ENCODE measurements around the gene EIF2S2. TPM values are rescaled to one million over a fixed set of nuclear protein-coding genes. Genes with fewer than 3 reads are reported as not detected.

EIF2S2 gene
- total RNA-seq, 1 donor from 2014 or later, result 99.8 TPM

DNA sequence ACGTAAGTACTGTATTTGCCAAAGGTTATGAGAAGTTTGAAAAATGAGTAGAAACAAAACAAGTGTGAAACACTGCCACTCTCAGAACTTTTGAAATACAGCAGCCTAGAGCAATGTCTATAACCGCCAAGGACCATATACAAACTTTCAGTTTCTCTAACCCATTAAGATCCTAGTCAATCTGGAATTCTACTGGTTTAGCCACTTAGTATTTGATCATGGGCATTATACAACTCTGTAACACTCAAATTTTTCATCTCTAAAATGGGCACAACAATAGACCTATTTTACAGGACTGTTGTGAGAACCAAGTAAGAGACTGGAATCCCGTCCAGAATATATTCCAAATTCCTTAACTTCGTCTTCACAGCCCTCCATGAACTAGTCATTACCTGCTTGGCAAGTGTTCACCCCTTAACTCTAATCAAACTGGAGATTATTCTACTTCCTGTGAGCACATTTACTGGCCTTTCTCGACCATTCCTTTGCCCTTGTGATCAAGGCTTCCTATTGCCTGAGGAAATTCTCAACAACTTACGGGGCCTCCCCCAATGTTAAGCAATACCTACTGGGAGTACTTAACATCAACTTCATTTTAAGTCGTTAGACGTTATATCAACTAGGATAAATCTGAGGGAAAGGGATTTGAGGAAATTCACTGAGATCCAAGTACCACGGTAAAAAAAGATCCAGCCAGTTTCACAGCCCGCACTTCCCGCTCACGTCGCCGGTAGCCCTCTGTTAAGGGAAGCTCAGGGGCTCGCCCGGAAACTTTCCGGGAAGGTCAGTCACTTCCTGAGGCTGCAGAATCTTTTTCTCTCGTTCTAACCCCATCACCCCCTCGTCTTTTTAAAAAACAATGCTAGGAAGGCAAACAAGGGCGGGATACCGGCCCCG, 1.1 kb downstream of the EIF2S2 start:
- intact Hi-C loops (cut with micrococcal nuclease), result loop anchor here (1.0 to 5.0 kb wide), 6 partner anchors 9 to 1904 kb away; partner anchors contain the start of genes ACTL10, E2F1, PLAGL2 and POFUT1
- peak overlapping the region; percentile 88 for H3K4me3 Mint-ChIP-seq
- H3K27me3 Mint-ChIP-seq (ENCODE audit: insufficient read depth), result peaks cover 1% of the 10 kb centered on the region
- no peak for DNase-seq (ENCODE audit: low spot score)
- H3K27ac Mint-ChIP-seq, result peak overlapping the region; percentile 89
- no peaks in the 10 kb centered on the region for H3K9me3 Mint-ChIP-seq
- peaks cover 56% of the 10 kb centered on the region for H3K4me1 Mint-ChIP-seq (ENCODE audit: low read depth)
- H3K36me3 Mint-ChIP-seq (ENCODE audit: low read depth), result peaks cover 37% of the 10 kb centered on the region

DNA sequence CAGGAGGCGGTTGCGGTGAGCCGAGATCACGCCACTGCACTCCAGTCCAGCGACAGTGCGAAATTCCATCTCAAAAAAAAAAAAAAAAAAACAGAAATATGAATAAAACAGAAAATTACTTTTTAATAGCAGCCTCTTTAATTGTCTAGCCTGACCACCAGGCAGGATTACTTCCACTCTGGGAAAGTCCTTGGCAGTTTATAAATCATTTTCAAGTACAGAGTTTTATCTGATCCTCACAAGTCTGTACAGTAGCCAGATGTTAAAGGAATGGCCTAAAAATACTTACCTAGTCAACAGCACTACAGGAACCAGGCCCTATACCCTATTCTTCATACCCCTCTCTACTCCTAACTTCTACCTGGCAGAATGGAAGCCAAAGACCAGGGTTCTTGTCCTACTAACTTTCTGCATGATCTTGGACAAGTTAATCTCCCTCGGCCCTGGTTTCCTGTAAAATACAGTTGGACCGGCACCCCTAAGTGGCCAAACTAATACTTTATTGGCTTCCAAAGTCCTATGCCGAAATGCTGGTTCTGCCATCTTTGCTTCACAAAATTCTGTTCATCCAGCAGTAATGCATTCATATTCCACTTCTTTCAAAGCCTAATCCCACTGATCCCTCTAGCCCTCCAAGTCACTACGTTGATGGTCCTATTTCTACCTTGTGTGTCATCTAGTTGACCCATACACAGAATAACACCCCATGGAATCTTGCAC, 1.9 kb downstream of the EIF2S2 start:
- Mint-ChIP-seq H3K9me3 (no peaks in the 10 kb centered on the region), H3K27me3 (ENCODE audit: insufficient read depth) (peaks cover 1% of the 10 kb centered on the region), H3K27ac (peak overlapping the region; percentile 89), H3K4me3 (peak overlapping the region; percentile 88), H3K4me1 (ENCODE audit: low read depth) (peaks cover 64% of the 10 kb centered on the region), H3K36me3 (ENCODE audit: low read depth) (peaks cover 43% of the 10 kb centered on the region)
- intact Hi-C loops (cut with micrococcal nuclease), result loop anchor here (1.0 to 5.0 kb wide), 6 partner anchors 8 to 1903 kb away; partner anchors contain the start of genes ACTL10, E2F1, PLAGL2 and POFUT1
- DNase-seq (ENCODE audit: low spot score), result no peak

GRCh38 chr20:34109442-34109841, 2.6 kb downstream of the EIF2S2 start:
- intact Hi-C loops (cut with micrococcal nuclease), result no loop called here
- peaks cover 1% of the 10 kb centered on the region for H3K27me3 Mint-ChIP-seq (ENCODE audit: insufficient read depth)
- peaks cover 71% of the 10 kb centered on the region for H3K4me1 Mint-ChIP-seq (ENCODE audit: low read depth)
- H3K4me3 Mint-ChIP-seq, result peak overlapping the region; percentile 54
- H3K27ac Mint-ChIP-seq, result no peak overlapping the region
- no peak for DNase-seq (ENCODE audit: low spot score)
- H3K36me3 Mint-ChIP-seq (ENCODE audit: low read depth), result peaks cover 50% of the 10 kb centered on the region
- no peaks in the 10 kb centered on the region for H3K9me3 Mint-ChIP-seq

- peak overlapping the region; percentile 67 for H3K27ac Mint-ChIP-seq
- intact Hi-C loops (cut with micrococcal nuclease), result no loop called here
- H3K4me1 Mint-ChIP-seq (ENCODE audit: low read depth), result peaks cover 79% of the 10 kb centered on the region
- no peak for DNase-seq (ENCODE audit: low spot score)
- H3K9me3 Mint-ChIP-seq, result no peaks in the 10 kb centered on the region
- peaks cover 56% of the 10 kb centered on the region for H3K36me3 Mint-ChIP-seq (ENCODE audit: low read depth)
- H3K4me3 Mint-ChIP-seq, result peak overlapping the region; percentile 59
- H3K27me3 Mint-ChIP-seq (ENCODE audit: insufficient read depth), result peaks cover 1% of the 10 kb centered on the region
Observed at GRCh38 chr20:34108616-34109174, 3.3 kb downstream of the EIF2S2 start.

DNA sequence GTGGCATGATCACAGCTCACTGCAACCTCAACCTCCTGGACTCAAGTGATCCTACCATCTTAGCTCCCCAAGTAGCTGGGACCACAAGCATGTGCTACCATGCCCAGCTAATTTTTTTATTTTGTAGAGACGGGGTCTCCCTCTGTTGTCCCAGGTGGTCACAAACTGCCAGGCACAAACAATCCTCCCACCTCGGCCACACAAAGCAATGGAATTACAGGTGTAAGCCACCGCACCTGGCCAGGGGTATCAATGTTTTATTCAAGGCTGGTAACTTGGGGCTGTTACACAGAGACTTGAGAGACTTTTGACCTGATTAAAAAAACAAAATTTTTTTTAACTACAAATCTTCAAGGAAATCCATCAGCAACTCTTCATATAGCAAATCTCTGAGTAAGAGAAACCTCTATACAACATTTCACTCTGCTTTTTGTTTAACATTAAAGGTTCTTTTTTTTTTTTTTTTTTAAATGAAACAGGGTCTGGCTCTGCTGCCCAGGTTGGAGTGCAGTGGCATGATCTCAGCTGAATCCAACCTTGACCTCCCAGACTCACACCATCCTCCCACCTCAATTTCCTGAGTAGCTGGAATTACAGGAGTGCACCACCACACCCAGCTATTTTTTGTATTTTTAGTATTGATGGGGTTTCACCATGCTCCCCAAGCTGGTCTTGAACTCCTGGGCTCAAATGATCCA, 5.9 kb downstream of the EIF2S2 start:
- Mint-ChIP-seq H3K4me1 (ENCODE audit: low read depth) (peaks cover 89% of the 10 kb centered on the region), H3K27ac (no peak overlapping the region), H3K4me3 (peak overlapping the region; percentile 3), H3K9me3 (no peaks in the 10 kb centered on the region), H3K27me3 (ENCODE audit: insufficient read depth) (no peaks in the 10 kb centered on the region), H3K36me3 (ENCODE audit: low read depth) (peaks cover 76% of the 10 kb centered on the region)
- intact Hi-C loops (cut with micrococcal nuclease), result no loop called here
- no peak for DNase-seq (ENCODE audit: low spot score)

GRCh38 chr20:34104059-34104458, 8.0 kb downstream of the EIF2S2 start:
- H3K4me1 Mint-ChIP-seq (ENCODE audit: low read depth), result peaks cover 70% of the 10 kb centered on the region
- no peak for DNase-seq (ENCODE audit: low spot score)
- no peaks in the 10 kb centered on the region for H3K27me3 Mint-ChIP-seq (ENCODE audit: insufficient read depth)
- intact Hi-C loops (cut with micrococcal nuclease), result no loop called here
- H3K9me3 Mint-ChIP-seq, result no peaks in the 10 kb centered on the region
- no peak overlapping the region for H3K4me3 Mint-ChIP-seq
- peaks cover 65% of the 10 kb centered on the region for H3K36me3 Mint-ChIP-seq (ENCODE audit: low read depth)
- peak overlapping the region; percentile 64 for H3K27ac Mint-ChIP-seq

DNA sequence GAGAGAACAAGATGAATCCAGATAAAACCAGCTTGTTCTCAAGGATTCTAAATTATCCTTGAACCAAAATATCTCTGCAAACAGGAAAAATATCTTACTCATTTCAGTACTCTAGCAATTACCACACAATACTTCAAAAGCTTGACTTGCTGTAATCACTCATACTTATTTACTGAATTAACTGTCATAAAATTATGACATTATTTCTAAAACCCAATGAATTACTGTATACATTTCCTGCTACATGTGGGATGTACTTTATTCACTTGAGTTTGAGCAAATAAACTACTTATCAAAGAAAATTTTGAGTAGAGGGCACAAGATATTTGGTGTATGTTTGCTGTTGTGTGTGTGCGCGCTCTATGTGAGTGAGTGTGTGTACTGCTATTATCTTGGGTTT, 9.7 kb downstream of the EIF2S2 start:
- peaks cover 53% of the 10 kb centered on the region for H3K4me1 Mint-ChIP-seq (ENCODE audit: low read depth)
- no peak for DNase-seq (ENCODE audit: low spot score)
- H3K36me3 Mint-ChIP-seq (ENCODE audit: low read depth), result peaks cover 56% of the 10 kb centered on the region
- no peaks in the 10 kb centered on the region for H3K27me3 Mint-ChIP-seq (ENCODE audit: insufficient read depth)
- H3K9me3 Mint-ChIP-seq, result no peaks in the 10 kb centered on the region
- intact Hi-C loops (cut with micrococcal nuclease), result loop anchor here (1.0 kb wide), 1 partner anchor 8 kb away; no protein-coding TSS in a partner anchor
- no peak overlapping the region for H3K4me3 Mint-ChIP-seq
- H3K27ac Mint-ChIP-seq, result peak overlapping the region; percentile 6

DNA sequence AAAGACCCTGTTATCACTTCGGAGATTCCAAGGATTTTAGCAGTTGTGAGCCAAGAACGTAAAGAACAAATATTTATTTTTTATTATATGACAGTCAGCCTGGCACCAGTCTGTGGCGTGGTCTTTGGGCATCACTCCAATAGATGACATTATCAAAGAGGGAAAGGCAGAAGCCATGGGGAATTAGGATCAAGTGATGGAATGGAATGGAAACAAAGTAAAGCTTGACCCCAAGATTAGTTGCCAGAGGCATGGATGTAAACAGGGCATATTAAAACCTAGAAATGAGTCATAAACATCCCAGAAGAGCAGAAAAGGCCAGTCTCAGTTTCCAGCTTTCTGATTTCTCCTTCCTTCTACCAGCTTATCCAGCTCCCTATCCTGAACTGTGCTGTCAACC, 11.5 kb downstream of the EIF2S2 start:
- no peak overlapping the region for H3K27ac Mint-ChIP-seq

GRCh38 chr20:34099675-34100074, 12.4 kb downstream of the EIF2S2 start:
- Mint-ChIP-seq H3K27ac (no peak overlapping the region), H3K4me3 (no peak overlapping the region), H3K27me3 (ENCODE audit: insufficient read depth) (no peaks in the 10 kb centered on the region), H3K36me3 (ENCODE audit: low read depth) (peaks cover 58% of the 10 kb centered on the region), H3K9me3 (no peaks in the 10 kb centered on the region), H3K4me1 (ENCODE audit: low read depth) (peaks cover 26% of the 10 kb centered on the region)
- DNase-seq (ENCODE audit: low spot score), result no peak
- intact Hi-C loops (cut with micrococcal nuclease), result no loop called here

More for the DNA sequence above, 11.5 kb downstream of the EIF2S2 start:
- H3K9me3 Mint-ChIP-seq, result no peaks in the 10 kb centered on the region
- no peak for DNase-seq (ENCODE audit: low spot score)
- H3K4me1 Mint-ChIP-seq (ENCODE audit: low read depth), result peaks cover 36% of the 10 kb centered on the region
- H3K36me3 Mint-ChIP-seq (ENCODE audit: low read depth), result peaks cover 65% of the 10 kb centered on the region
- no peaks in the 10 kb centered on the region for H3K27me3 Mint-ChIP-seq (ENCODE audit: insufficient read depth)
- no peak overlapping the region for H3K4me3 Mint-ChIP-seq
- intact Hi-C loops (cut with micrococcal nuclease), result no loop called here

DNA sequence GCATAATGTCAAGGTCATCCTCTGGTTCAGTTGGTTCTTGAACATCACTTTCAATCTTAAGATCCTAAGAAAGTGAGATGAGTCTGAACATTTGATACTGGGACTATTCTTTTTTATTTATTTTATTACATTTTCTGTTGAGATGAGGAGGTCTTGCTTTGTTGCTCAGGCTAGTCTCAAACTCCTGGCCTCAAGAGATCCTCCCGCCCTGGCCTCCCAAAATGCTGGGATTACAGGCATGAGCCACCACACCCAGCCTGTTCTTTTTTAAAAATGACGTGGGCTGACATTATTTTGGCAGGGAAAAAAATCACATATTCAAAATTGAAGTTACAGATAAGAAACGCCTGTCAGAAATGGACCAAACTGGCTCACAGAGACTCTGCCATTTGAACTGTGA, 13.5 kb downstream of the EIF2S2 start:
- no peak for DNase-seq (ENCODE audit: low spot score)
- H3K4me1 Mint-ChIP-seq (ENCODE audit: low read depth), result peaks cover 22% of the 10 kb centered on the region
- no peaks in the 10 kb centered on the region for H3K27me3 Mint-ChIP-seq (ENCODE audit: insufficient read depth)
- no peak overlapping the region for H3K4me3 Mint-ChIP-seq
- no peak overlapping the region for H3K27ac Mint-ChIP-seq
- peaks cover 55% of the 10 kb centered on the region for H3K36me3 Mint-ChIP-seq (ENCODE audit: low read depth)
- intact Hi-C loops (cut with micrococcal nuclease), result no loop called here
- H3K9me3 Mint-ChIP-seq, result no peaks in the 10 kb centered on the region

GRCh38 chr20:34096699-34097444, 15.2 kb downstream of the EIF2S2 start:
- Mint-ChIP-seq H3K27me3 (ENCODE audit: insufficient read depth) (no peaks in the 10 kb centered on the region), H3K27ac (peak overlapping the region; percentile 9), H3K9me3 (no peaks in the 10 kb centered on the region), H3K4me3 (no peak overlapping the region), H3K4me1 (ENCODE audit: low read depth) (peaks cover 9% of the 10 kb centered on the region), H3K36me3 (ENCODE audit: low read depth) (peaks cover 51% of the 10 kb centered on the region)
- intact Hi-C loops (cut with micrococcal nuclease), result loop anchor here (2.0 kb wide), 1 partner anchor 14 kb away; no protein-coding TSS in a partner anchor
- DNase-seq (ENCODE audit: low spot score), result no peak

GRCh38 chr20:34095825-34096224, 16.2 kb downstream of the EIF2S2 start:
- peaks cover 9% of the 10 kb centered on the region for H3K4me1 Mint-ChIP-seq (ENCODE audit: low read depth)
- intact Hi-C loops (cut with micrococcal nuclease), result loop anchor here (1.0 to 2.0 kb wide), 2 partner anchors 15 to 33 kb away; no protein-coding TSS in a partner anchor
- no peak overlapping the region for H3K4me3 Mint-ChIP-seq
- H3K9me3 Mint-ChIP-seq, result no peaks in the 10 kb centered on the region
- H3K27me3 Mint-ChIP-seq (ENCODE audit: insufficient read depth), result no peaks in the 10 kb centered on the region
- H3K36me3 Mint-ChIP-seq (ENCODE audit: low read depth), result peaks cover 53% of the 10 kb centered on the region
- H3K27ac Mint-ChIP-seq, result no peak overlapping the region
- DNase-seq (ENCODE audit: low spot score), result no peak
